A549 (cell line): ENCODE results near the gene RAMACL. TPM values are rescaled to one million over a fixed set of nuclear protein-coding genes. Genes with fewer than 3 reads are reported as not detected.

ENCODE experiments used
- ATAC-seq, 2 experiments: fragments of 200-7000 bp in 1 of 2; fragments of >200 bp in 1 of 2; cut with Nextera tagmentation in 1 of 2; cut with Tn5 transposase in 1 of 2; 3 replicates each; pipeline versions ENCODE4 v1.8.0 to v1.9.1; 2018 to 2020; ENCODE audit warnings: mild to moderate bottlenecking in 1 of 2, moderate library complexity in 1 of 2
- CTCF ChIA-PET: fragments of 300-600 bp; sonication (Branson Sonifier 250); formaldehyde crosslinking; extraction: SDS; loops from one replicate; lab custom pipeline; 2021; ENCODE audit warnings: antibody characterized with exemption, inconsistent platforms; lab: Yijun Ruan, JAX
- POLR2A ChIA-PET: fragments of 350-600 bp; formaldehyde crosslinking; extraction: SDS; loops from one replicate; lab custom pipeline; 2021; ENCODE audit warnings: antibody characterized with exemption, inconsistent platforms; lab: Yijun Ruan, JAX
- DNase-seq, 2 experiments: peaks; one replicate each; pipeline versions ENCODE4 v3.0.0 to v3.0.0-alpha.2; 2011 to 2016; ENCODE audit warnings: low read depth in 1 of 2, low spot score in 1 of 2
- FAIRE-seq: peaks from 2 replicates; lab custom pipeline; 2011; peaks lifted over from hg19 to GRCh38; lab: Jason Lieb, UNC
- H3K27ac ChIP-seq, 2 experiments: fragments of >200 bp; sonication (Bioruptor Twin); formaldehyde crosslinking; 3 replicates each; pipeline ENCODE4 v1.5.1; 2016 to 2017
- H3K4me1 ChIP-seq: fragments of >200 bp; sonication (Bioruptor Twin); formaldehyde crosslinking; 3 replicates; pipeline ENCODE4 v1.6.1; 2016
- H3K4me2 ChIP-seq: fragments of >200 bp; sonication (Bioruptor Twin); formaldehyde crosslinking; 3 replicates; pipeline ENCODE4 v1.6.1; 2016
- H3K4me3 ChIP-seq: fragments of >200 bp; sonication (Bioruptor Twin); formaldehyde crosslinking; 3 replicates; pipeline ENCODE4 v1.5.1; 2016
- H3K9me3 ChIP-seq: fragments of >200 bp; sonication (Bioruptor Twin); formaldehyde crosslinking; 3 replicates; pipeline ENCODE4 v1.6.1; 2016
- BHLHE40 ChIP-seq: IDR thresholded peaks from 2 replicates; pipeline ENCODE4 v1.6.1; 2012; ENCODE audit warnings: low read depth, low read length, inconsistent platforms
- CEBPB ChIP-seq, 2 experiments: fragments of >200 bp in 1 of 2; sonication (Bioruptor Twin) in 1 of 2; formaldehyde crosslinking in 1 of 2; IDR thresholded peaks; 2 replicates each; pipeline ENCODE4 v1.6.1; 2012 to 2016
- CHD4 ChIP-seq: fragments of 200-600 bp; sonication (generic); IDR thresholded peaks from 2 replicates; pipeline ENCODE4 v1.6.1; 2016; ENCODE audit warnings: antibody characterized with exemption, mild to moderate bottlenecking, borderline replicate concordance
- FOSB ChIP-seq: fragments of 250-450 bp; sonication (Bioruptor Pico); IDR thresholded peaks from 2 replicates; pipeline ENCODE4 v1.5.0; 2020; ENCODE audit warnings: mild to moderate bottlenecking, moderate library complexity
- FOXS1 ChIP-seq: fragments of 250-450 bp; sonication (Bioruptor Pico); IDR thresholded peaks from 2 replicates; pipeline ENCODE4 v1.5.0; 2020; ENCODE audit warnings: mild to moderate bottlenecking, moderate library complexity
- HDAC2 ChIP-seq: fragments of 200-600 bp; sonication (generic); IDR thresholded peaks from 2 replicates; pipeline ENCODE4 v1.6.1; 2016
- HOXA7 ChIP-seq: fragments of 250-450 bp; sonication (Bioruptor Pico); IDR thresholded peaks from 2 replicates; pipeline ENCODE4 v1.5.0; 2020; ENCODE audit warnings: mild to moderate bottlenecking, moderate library complexity
- HOXB13 ChIP-seq: fragments of 250-450 bp; sonication (Bioruptor Pico); IDR thresholded peaks from 2 replicates; pipeline ENCODE4 v1.5.0; 2020; ENCODE audit warnings: low read depth, mild to moderate bottlenecking, moderate library complexity
- JUNB ChIP-seq: fragments of >200 bp; sonication (Bioruptor Twin); formaldehyde crosslinking; IDR thresholded peaks from 2 replicates; pipeline ENCODE4 v1.6.1; 2016
- KDM1A ChIP-seq: fragments of 200-600 bp; sonication (generic); IDR thresholded peaks from 2 replicates; pipeline ENCODE4 v1.6.1; 2016; ENCODE audit warnings: low read depth, mild to moderate bottlenecking
- MAFK ChIP-seq: fragments of 450-650 bp; IDR thresholded peaks from 2 replicates; pipeline ENCODE4 v1.6.1; 2014; ENCODE audit not compliant: partially characterized antibody
- MYC ChIP-seq: IDR thresholded peaks from 2 replicates; pipeline ENCODE4 v1.6.1; 2012; ENCODE audit warnings: mild to moderate bottlenecking, inconsistent platforms, low read length, improper control_type of control experiment, borderline replicate concordance
- NPAS2 ChIP-seq: fragments of 250-450 bp; sonication (Bioruptor Pico); IDR thresholded peaks from 2 replicates; pipeline ENCODE4 v1.8.0; 2022; ENCODE audit warnings: mild to moderate bottlenecking, moderate library complexity, borderline replicate concordance
- POLR2A ChIP-seq: IDR thresholded peaks from 2 replicates; pipeline ENCODE4 v1.6.1; 2012; ENCODE audit warnings: mild to moderate bottlenecking, low read length
- POLR2AphosphoS2 ChIP-seq: conservative IDR thresholded peaks from 2 replicates; pipeline ENCODE4 v1.6.1; 2012; ENCODE audit warnings: low read length, improper control_type of control experiment, inconsistent platforms
- RARB ChIP-seq: fragments of 250-450 bp; sonication (Bioruptor Pico); IDR thresholded peaks from 2 replicates; pipeline ENCODE4 v1.8.0; 2021; ENCODE audit warnings: mild to moderate bottlenecking, moderate library complexity
- RCOR1 ChIP-seq: fragments of 150-350 bp; IDR thresholded peaks from 2 replicates; pipeline ENCODE4 v1.6.1; 2014; ENCODE audit warnings: antibody characterized with exemption, low read length, low read depth
- SREBF2 ChIP-seq: fragments of 450-650 bp; IDR thresholded peaks from 2 replicates; pipeline ENCODE4 v1.6.1; 2014; ENCODE audit warnings: mild to moderate bottlenecking, moderate library complexity
- ZC3H11A ChIP-seq: fragments of 450-650 bp; IDR thresholded peaks from 2 replicates; pipeline ENCODE4 v1.6.1; 2014; ENCODE audit warnings: antibody characterized with exemption, mild to moderate bottlenecking
- ZFP36 ChIP-seq: fragments of 450-650 bp; IDR thresholded peaks from 2 replicates; pipeline ENCODE4 v1.6.1; 2014; ENCODE audit warnings: borderline replicate concordance; ENCODE audit not compliant: partially characterized antibody
- WGBS: methylation state at CpG from one replicate; pipeline ENCODE4 v1.1.6; 2017; ENCODE audit errors: missing lambda C conversion rate; 5-methylcytosine and 5-hydroxymethylcytosine counted together
- polyA plus RNA-seq, 4 experiments: library from polyadenylated mRNA; depleted of rRNA in 3 of 4; stranded (reverse); fragments of >200 nt; fragmentation: RNase III in 1 of 4; extraction: RNeasy Plus Mini Kit Qiagen cat#74134 plus additional on column Dnase treatment in 1 of 4; gene quantifications; 2 replicates in 3 of 4; 3 replicates in 1 of 4; pipeline ENCODE4 v1.2.3, GENCODE V29; 2011 to 2017
- TF ChIP-seq, protein P1 (sequence below): fragments of 150-350 bp; IDR thresholded peaks from 2 replicates; pipeline ENCODE4 v1.6.1; 2014; ENCODE audit warnings: low read depth, mild to moderate bottlenecking, low read length
- TF ChIP-seq, protein P2 (sequence below): fragments of >200 bp; sonication (Bioruptor Twin); formaldehyde crosslinking; IDR thresholded peaks from 3 replicates; pipeline ENCODE4 v1.5.1; 2016
- TF ChIP-seq, protein P3 (sequence below): fragments of >200 bp; sonication (Bioruptor Twin); formaldehyde crosslinking; IDR thresholded peaks from 2 replicates; pipeline ENCODE4 v1.6.1; 2016
- TF ChIP-seq, protein P4 (sequence below): IDR thresholded peaks from 2 replicates; pipeline ENCODE4 v1.6.1; 2012; ENCODE audit warnings: low read depth, borderline replicate concordance
- TF ChIP-seq, protein P5 (sequence below): fragments of 200-600 bp; sonication (generic); IDR thresholded peaks from 2 replicates; pipeline ENCODE4 v1.6.1; 2016; ENCODE audit warnings: antibody characterized with exemption, mild to moderate bottlenecking, moderate library complexity

RAMACL gene
- polyA plus RNA-seq, 2 of the 4 experiments (the other 2 are of a cell fraction), result 0.08 to 0.67 TPM

DNA sequence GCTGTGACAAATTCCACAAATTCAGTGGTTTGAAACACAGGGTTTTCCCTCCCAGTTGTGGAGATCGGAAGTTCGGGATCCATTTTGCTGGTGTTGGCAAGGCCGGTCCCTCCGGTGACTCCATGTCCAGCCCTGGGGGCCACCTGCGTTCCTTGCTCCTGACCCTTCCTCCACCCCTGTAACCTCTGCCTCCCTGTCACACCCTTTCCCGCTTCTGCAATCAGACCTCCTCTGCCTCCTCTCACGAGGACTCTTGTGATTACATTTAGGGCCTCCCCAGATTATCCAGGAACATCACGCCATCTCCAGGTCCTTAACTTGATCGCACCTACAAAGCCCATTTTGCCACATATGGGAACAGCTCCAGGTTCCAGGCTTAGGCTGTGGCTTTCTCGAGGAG lies 28.1 kb upstream of the RAMACL start:
- DNase-seq (no peak), FAIRE-seq (no peak), ATAC-seq (no peak)
- H3K9me3 ChIP-seq, result no peaks in the 10 kb centered on the region
- ChIA-PET CTCF (no interaction called here), POLR2A (no interaction called here)
- H3K4me1 ChIP-seq, result no peaks in the 10 kb centered on the region
- H3K27ac ChIP-seq, result no peak overlapping the region
- TF ChIP-seq, protein P1, sequence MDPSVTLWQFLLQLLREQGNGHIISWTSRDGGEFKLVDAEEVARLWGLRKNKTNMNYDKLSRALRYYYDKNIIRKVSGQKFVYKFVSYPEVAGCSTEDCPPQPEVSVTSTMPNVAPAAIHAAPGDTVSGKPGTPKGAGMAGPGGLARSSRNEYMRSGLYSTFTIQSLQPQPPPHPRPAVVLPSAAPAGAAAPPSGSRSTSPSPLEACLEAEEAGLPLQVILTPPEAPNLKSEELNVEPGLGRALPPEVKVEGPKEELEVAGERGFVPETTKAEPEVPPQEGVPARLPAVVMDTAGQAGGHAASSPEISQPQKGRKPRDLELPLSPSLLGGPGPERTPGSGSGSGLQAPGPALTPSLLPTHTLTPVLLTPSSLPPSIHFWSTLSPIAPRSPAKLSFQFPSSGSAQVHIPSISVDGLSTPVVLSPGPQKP, result no peak
- TF ChIP-seq POLR2A (no peak), NPAS2 (CRISPR knock-in tag) (no peak), ZFP36 (no peak), CEBPB (IDR thresholded peaks at IDR 0.05) (no peak), JUNB (no peak), RCOR1 (no peak), FOSB (CRISPR knock-in tag) (no peak), POLR2AphosphoS2 (no peak)
- TF ChIP-seq, protein P2, sequence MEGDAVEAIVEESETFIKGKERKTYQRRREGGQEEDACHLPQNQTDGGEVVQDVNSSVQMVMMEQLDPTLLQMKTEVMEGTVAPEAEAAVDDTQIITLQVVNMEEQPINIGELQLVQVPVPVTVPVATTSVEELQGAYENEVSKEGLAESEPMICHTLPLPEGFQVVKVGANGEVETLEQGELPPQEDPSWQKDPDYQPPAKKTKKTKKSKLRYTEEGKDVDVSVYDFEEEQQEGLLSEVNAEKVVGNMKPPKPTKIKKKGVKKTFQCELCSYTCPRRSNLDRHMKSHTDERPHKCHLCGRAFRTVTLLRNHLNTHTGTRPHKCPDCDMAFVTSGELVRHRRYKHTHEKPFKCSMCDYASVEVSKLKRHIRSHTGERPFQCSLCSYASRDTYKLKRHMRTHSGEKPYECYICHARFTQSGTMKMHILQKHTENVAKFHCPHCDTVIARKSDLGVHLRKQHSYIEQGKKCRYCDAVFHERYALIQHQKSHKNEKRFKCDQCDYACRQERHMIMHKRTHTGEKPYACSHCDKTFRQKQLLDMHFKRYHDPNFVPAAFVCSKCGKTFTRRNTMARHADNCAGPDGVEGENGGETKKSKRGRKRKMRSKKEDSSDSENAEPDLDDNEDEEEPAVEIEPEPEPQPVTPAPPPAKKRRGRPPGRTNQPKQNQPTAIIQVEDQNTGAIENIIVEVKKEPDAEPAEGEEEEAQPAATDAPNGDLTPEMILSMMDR, result no peak
- TF ChIP-seq, protein P3, sequence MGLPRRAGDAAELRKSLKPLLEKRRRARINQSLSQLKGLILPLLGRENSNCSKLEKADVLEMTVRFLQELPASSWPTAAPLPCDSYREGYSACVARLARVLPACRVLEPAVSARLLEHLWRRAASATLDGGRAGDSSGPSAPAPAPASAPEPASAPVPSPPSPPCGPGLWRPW, result no peak
- H3K4me2 ChIP-seq, result no peak overlapping the region
- 77% methylated on average over 10 of the region's 10 CpGs for WGBS
- no peak overlapping the region for H3K4me3 ChIP-seq

DNA sequence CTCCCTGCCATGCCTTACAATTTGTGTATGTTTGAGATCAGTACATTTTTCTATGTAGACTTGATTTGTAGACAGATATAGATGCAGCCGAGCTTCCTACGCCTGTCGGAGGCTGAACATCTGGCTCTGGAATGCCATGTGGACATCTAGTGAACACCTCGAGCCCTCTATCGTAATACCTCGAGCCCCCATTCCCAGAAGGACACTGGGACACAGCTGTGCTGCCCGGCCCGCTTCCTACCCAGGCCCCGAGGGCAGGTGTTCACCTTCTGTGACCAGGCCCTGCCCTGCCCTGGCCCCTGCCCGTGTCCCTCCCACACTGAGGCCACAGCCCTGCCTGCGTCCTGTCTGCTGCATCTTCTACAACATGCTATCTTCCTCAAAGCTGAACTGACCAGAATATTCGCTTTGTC lies 27.7 kb upstream of the RAMACL start:
- Histone ChIP-seq H3K4me1 (no peaks in the 10 kb centered on the region), H3K9me3 (no peaks in the 10 kb centered on the region), H3K4me3 (no peak overlapping the region), H3K27ac (no peak overlapping the region), H3K4me2 (no peak overlapping the region)
- TF ChIP-seq HDAC2 (no peak), HOXA7 (CRISPR knock-in tag) (no peak), RARB (CRISPR knock-in tag) (no peak), ZC3H11A (no peak)
- TF ChIP-seq, protein P2, result no peak
- FAIRE-seq (no peak), ATAC-seq (no peak), DNase-seq (no peak)
- POLR2A ChIA-PET, result no interaction called here
- CTCF ChIA-PET, result no interaction called here
- WGBS, result 30% methylated on average over 2 of the region's 12 CpGs

DNA sequence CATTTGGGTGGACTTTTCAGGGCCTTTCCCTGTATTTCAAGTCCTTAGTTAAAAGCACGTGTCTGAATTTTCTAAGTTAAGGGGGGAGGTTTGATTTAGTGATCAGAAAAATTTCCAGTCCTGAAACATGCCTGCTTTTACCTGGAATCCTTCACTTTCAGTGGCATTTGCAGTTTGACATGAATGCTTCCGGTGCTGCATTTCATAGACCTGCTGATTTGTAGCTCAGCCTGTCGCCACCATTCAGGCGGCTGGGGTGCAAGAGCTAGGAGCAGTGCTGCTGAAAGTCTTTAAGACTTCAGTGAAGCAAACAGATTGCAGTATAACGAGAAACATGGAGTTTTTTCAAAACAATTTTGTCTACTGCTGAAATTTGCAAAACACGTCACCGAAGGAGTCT lies 26.5 kb upstream of the RAMACL start:
- TF ChIP-seq CHD4 (no peak), FOXS1 (no peak), HOXB13 (CRISPR knock-in tag) (no peak), KDM1A (no peak), MAFK (no peak), MYC (no peak), BHLHE40 (no peak), SREBF2 (no peak)
- TF ChIP-seq, protein P4, sequence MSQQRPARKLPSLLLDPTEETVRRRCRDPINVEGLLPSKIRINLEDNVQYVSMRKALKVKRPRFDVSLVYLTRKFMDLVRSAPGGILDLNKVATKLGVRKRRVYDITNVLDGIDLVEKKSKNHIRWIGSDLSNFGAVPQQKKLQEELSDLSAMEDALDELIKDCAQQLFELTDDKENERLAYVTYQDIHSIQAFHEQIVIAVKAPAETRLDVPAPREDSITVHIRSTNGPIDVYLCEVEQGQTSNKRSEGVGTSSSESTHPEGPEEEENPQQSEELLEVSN, result no peak
- TF ChIP-seq, protein P5, sequence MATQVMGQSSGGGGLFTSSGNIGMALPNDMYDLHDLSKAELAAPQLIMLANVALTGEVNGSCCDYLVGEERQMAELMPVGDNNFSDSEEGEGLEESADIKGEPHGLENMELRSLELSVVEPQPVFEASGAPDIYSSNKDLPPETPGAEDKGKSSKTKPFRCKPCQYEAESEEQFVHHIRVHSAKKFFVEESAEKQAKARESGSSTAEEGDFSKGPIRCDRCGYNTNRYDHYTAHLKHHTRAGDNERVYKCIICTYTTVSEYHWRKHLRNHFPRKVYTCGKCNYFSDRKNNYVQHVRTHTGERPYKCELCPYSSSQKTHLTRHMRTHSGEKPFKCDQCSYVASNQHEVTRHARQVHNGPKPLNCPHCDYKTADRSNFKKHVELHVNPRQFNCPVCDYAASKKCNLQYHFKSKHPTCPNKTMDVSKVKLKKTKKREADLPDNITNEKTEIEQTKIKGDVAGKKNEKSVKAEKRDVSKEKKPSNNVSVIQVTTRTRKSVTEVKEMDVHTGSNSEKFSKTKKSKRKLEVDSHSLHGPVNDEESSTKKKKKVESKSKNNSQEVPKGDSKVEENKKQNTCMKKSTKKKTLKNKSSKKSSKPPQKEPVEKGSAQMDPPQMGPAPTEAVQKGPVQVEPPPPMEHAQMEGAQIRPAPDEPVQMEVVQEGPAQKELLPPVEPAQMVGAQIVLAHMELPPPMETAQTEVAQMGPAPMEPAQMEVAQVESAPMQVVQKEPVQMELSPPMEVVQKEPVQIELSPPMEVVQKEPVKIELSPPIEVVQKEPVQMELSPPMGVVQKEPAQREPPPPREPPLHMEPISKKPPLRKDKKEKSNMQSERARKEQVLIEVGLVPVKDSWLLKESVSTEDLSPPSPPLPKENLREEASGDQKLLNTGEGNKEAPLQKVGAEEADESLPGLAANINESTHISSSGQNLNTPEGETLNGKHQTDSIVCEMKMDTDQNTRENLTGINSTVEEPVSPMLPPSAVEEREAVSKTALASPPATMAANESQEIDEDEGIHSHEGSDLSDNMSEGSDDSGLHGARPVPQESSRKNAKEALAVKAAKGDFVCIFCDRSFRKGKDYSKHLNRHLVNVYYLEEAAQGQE, result no peak
- TF ChIP-seq, all 56 proteins: peak for 0
- Histone ChIP-seq H3K4me3 (no peak overlapping the region), H3K9me3 (no peaks in the 10 kb centered on the region), H3K4me2 (no peak overlapping the region), H3K27ac (no peak overlapping the region), H3K4me1 (no peaks in the 10 kb centered on the region)
- ChIA-PET CTCF (interaction anchor here (1.4 kb wide), 1 partner anchor 9 kb away, joined by 5 read pairs; no protein-coding TSS in a partner anchor), POLR2A (no interaction called here)
- no peak for DNase-seq
- WGBS, result 67% methylated on average over 7 of the region's 7 CpGs
- no peak for ATAC-seq
- FAIRE-seq, result no peak
